Epithelial cell of proximal tubule (primary cell): ENCODE measurements around the gene TNFRSF1B. TPM values are rescaled to one million over a fixed set of nuclear protein-coding genes. Genes with fewer than 3 reads are reported as not detected.

Experiments used
- DNase-seq: peaks from one replicate; pipeline ENCODE4 v3.0.0-alpha.2; 2011; ENCODE audit warnings: low read depth
- H3K4me3 ChIP-seq: 2 replicates; pipeline ENCODE4 v1.5.1; 2011; ENCODE audit warnings: low read depth, mild to moderate bottlenecking, low read length
- total RNA-seq: library from RNA; depleted of rRNA; stranded (reverse); fragments of >200 nt; gene quantifications from 2 replicates; pipeline ENCODE4 v1.2.3, GENCODE V29; 2015
- TF ChIP-seq, protein P1 (sequence below): conservative IDR thresholded peaks from 2 replicates; pipeline ENCODE4 v1.5.1; 2012; ENCODE audit warnings: low read depth, mild to moderate bottlenecking, low read length

Gene TNFRSF1B
- total RNA-seq, 1 donor from 2014 or later: 0.06 TPM

DNA sequence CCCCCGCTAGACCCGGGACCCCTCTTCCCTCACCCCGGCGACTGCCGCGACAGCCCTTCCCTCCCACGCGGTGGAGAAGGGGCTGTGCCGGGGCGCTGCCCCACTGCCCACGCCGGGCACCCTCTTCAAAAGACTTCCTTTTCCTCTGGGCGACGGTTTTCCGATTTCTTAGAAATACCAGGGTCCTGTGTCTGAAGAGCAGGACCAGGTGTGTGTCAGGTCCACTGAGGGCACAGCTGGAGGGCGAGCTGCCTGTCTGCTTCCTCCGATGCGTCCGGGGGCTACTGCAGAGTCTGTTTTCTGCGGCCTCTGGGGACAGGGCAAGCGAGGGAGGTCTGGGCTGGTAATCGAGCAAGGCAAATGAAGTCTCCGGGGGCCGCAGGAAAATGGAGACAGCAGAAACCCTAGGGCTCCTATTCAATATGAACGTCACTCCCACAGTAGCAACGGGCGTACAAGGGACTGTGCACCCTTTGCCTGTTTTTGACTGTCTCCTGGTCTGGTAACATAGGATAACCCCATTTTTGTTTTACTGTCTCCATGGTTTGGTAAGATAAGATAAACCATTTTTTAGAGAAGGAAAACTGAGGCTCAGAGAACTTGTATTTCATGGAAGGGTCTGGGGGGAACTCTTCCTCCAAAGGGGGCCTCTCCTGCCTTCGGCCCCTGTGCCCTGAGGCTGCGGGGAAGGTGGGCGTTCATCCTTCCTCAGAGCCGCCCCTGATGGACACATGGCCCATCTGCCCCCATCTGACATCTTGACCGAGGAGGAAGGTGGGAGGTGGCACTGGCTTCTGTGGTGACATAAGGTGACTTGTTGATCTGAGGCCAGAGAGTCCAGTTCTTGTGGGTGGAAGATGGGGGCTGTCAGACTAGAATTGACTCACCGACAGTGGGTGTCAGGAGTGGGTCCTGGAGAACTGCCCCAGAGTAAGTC is 970 bp downstream of the TNFRSF1B start:
- TF ChIP-seq, protein P1, sequence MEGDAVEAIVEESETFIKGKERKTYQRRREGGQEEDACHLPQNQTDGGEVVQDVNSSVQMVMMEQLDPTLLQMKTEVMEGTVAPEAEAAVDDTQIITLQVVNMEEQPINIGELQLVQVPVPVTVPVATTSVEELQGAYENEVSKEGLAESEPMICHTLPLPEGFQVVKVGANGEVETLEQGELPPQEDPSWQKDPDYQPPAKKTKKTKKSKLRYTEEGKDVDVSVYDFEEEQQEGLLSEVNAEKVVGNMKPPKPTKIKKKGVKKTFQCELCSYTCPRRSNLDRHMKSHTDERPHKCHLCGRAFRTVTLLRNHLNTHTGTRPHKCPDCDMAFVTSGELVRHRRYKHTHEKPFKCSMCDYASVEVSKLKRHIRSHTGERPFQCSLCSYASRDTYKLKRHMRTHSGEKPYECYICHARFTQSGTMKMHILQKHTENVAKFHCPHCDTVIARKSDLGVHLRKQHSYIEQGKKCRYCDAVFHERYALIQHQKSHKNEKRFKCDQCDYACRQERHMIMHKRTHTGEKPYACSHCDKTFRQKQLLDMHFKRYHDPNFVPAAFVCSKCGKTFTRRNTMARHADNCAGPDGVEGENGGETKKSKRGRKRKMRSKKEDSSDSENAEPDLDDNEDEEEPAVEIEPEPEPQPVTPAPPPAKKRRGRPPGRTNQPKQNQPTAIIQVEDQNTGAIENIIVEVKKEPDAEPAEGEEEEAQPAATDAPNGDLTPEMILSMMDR: no peak
- no peak for DNase-seq
- no peak overlapping the region for H3K4me3 ChIP-seq

DNA sequence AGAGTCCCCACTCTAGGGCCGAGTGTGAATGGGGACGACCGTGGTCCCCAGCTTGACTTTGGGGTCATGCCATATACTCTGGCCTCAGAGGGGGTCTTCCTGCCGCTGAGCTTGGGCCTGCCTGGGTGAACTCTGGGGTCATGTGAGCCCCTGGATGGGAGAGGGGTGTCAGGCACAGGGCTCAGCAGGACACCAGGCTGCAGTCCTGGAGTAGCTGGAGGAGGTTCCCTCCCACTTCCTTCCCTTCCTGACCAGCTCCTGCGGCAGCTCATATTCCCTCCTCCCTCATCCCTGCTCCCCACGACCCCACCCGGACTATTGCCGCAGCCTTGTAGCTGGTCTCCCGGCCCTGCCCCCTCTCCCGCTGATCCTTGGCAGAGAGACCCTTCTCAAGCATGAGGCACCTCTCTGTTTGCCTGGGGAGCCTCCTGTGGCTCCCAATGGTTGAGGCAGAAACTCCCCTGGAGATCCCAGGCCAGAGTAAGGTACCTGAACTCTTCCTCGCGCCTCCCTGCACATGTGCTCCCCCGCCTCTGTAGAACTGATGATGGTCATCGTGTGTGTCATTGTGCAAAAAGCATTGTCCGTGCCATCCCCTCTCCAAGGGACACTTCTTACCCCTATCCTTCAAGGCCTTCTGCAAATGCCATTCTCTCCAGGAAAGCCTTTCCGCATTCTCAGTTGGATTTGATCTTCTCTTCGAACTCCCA is 1.8 kb downstream of the TNFRSF1B start:
- no peak overlapping the region for H3K4me3 ChIP-seq
- TF ChIP-seq, protein P1: no peak
- DNase-seq: no peak

- TF ChIP-seq, protein P1: no peak
These were observed 2.8 kb downstream of the TNFRSF1B start for GRCh38 chr1:12169442-12170135.

DNA sequence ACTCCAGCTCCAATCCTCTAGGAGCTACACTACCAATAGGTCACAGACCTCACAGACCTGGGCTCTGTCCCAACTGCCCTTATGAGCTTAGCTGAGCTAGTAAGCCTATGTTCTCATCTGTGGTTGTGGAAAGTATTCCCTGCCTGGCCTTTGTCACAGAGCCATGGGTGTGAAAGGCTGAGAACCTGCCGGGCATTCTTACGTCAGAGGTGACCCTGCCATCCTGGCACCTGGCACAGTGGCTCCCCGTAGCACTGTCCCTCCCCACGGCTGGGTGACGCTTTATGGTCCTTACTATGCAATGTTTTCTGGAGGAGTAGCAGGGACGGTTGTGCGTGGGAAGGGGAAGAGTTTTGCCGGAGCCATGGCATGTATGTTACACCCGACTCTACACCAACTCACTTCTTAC is 3.5 kb downstream of the TNFRSF1B start:
- no peak overlapping the region for H3K4me3 ChIP-seq
- no peak for DNase-seq
- TF ChIP-seq, protein P1: no peak

More at GRCh38 chr1:12169442-12170135, 2.8 kb downstream of the TNFRSF1B start:
- no peak for DNase-seq
- H3K4me3 ChIP-seq: no peak overlapping the region

- no peak for DNase-seq
- TF ChIP-seq, protein P1: no peak
- H3K4me3 ChIP-seq: no peak overlapping the region
These were observed 4.6 kb downstream of the TNFRSF1B start for GRCh38 chr1:12171206-12172041.
